ENCODE data around the gene RAB31.

DNA sequence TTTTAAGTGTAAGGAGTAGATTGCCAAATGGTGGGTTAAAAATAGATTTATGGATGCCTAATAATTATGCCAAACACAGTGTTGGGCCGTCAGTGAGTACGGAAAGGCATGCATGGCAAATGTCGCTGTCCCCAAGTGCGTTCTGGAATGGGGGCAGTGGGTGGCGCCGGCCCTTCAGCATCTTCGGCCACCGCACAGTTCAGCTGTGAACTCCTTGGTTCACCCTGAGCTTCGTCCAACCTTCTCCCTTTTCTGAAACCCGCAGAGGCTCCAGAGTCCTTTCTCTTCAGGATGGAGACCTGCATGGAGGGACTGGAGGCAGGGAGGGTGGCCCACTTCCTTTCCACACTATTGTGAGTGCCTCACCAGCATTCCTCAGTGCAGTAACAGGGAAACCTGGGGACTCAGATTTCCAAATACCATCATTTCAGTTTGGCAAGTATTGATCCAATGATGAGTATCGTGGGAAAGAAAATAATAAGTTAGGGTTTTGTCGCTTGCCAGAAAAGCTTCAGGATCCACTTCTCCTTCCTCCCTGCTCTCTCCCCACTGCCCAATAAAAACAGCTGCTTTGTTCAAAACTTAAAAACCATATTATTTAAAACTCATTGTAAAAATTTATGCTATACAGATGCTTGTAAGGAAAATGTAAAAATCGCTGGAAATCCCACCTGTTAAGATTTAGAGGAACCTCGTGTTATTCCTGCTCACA lies 103.0 kb downstream of the RAB31 start:
- TF ChIP-seq POLR2A (IDR thresholded peaks at IDR 0.05): no peak
- TF ChIP-seq, protein P1, sequence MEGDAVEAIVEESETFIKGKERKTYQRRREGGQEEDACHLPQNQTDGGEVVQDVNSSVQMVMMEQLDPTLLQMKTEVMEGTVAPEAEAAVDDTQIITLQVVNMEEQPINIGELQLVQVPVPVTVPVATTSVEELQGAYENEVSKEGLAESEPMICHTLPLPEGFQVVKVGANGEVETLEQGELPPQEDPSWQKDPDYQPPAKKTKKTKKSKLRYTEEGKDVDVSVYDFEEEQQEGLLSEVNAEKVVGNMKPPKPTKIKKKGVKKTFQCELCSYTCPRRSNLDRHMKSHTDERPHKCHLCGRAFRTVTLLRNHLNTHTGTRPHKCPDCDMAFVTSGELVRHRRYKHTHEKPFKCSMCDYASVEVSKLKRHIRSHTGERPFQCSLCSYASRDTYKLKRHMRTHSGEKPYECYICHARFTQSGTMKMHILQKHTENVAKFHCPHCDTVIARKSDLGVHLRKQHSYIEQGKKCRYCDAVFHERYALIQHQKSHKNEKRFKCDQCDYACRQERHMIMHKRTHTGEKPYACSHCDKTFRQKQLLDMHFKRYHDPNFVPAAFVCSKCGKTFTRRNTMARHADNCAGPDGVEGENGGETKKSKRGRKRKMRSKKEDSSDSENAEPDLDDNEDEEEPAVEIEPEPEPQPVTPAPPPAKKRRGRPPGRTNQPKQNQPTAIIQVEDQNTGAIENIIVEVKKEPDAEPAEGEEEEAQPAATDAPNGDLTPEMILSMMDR (IDR thresholded peaks at IDR 0.05): no peak
